GM12878 (cell line): ENCODE results near the gene ARID4B. TPM values are rescaled to one million over a fixed set of nuclear protein-coding genes. Genes with fewer than 3 reads are reported as not detected.
A peak's percentile ranks its signal among the peaks of the same experiment; 100 is the strongest.

ENCODE experiments used
- BACH1 ChIP-seq: fragments of 450-650 bp; IDR thresholded peaks from 2 replicates; pipeline ENCODE4 v1.6.1; 2017; ENCODE audit warnings: mild to moderate bottlenecking, borderline replicate concordance
- CBX5 ChIP-seq: sonication (generic); IDR thresholded peaks from 2 replicates; pipeline ENCODE4 v1.6.1; 2016; ENCODE audit warnings: low read depth, moderate library complexity, mild to moderate bottlenecking, inconsistent platforms
- EED ChIP-seq: sonication (generic); IDR thresholded peaks from 2 replicates; pipeline ENCODE4 v1.6.1; 2016; ENCODE audit warnings: antibody characterized with exemption, low read depth
- EGR1 ChIP-seq, 2 experiments: IDR thresholded peaks; 1 replicate in 1 of 2; 2 replicates in 1 of 2; pipeline ENCODE4 v1.6.1; 2011 to 2012; ENCODE audit warnings: low read depth in 2 of 2, low read length in 2 of 2, borderline replicate concordance in 1 of 2, mild to moderate bottlenecking in 1 of 2, moderate library complexity in 1 of 2
- FOXM1 ChIP-seq: IDR thresholded peaks from 2 replicates; pipeline ENCODE4 v1.6.1; 2012; ENCODE audit warnings: low read depth, mild to moderate bottlenecking, inconsistent platforms, low read length, moderate library complexity
- GABPA ChIP-seq: IDR thresholded peaks from 2 replicates; pipeline ENCODE4 v1.6.1; 2014; ENCODE audit warnings: antibody characterized with exemption, low read depth, mild to moderate bottlenecking, inconsistent platforms
- HCFC1 ChIP-seq: fragments of 150-350 bp; IDR thresholded peaks from 2 replicates; pipeline ENCODE4 v1.6.1; 2014; ENCODE audit warnings: low read length
- HDAC6 ChIP-seq: fragments of 200-600 bp; sonication (generic); IDR thresholded peaks from one replicate; pipeline ENCODE4 v1.8.0; 2017; ENCODE audit warnings: antibody characterized with exemption; ENCODE audit not compliant: unreplicated experiment
- IKZF1 ChIP-seq: fragments of 450-650 bp; conservative IDR thresholded peaks from 2 replicates; pipeline ENCODE4 v1.6.1; 2017; ENCODE audit warnings: antibody characterized with exemption, mild to moderate bottlenecking
- MAX ChIP-seq: IDR thresholded peaks from 2 replicates; pipeline ENCODE4 v1.6.1; 2012; ENCODE audit warnings: low read depth, low read length, improper control_type of control experiment
- PML ChIP-seq: IDR thresholded peaks from 2 replicates; pipeline ENCODE4 v1.6.1; 2012; ENCODE audit warnings: low read length, inconsistent platforms
- POLR2AphosphoS2 ChIP-seq: IDR thresholded peaks from 2 replicates; pipeline ENCODE4 v1.6.1; 2011; ENCODE audit warnings: low read depth, mild to moderate bottlenecking, low read length, improper control_type of control experiment, moderate library complexity
- RBBP5 ChIP-seq: fragments of 200-600 bp; sonication (generic); conservative IDR thresholded peaks from 2 replicates; pipeline ENCODE4 v1.6.1; 2016
- RCOR1 ChIP-seq: conservative IDR thresholded peaks from 2 replicates; pipeline ENCODE4 v1.6.1; 2012; ENCODE audit warnings: low read depth, low read length, improper control_type of control experiment
- RELA ChIP-seq: fragments of 450-650 bp; IDR thresholded peaks from 2 replicates; pipeline ENCODE4 v1.8.0; 2014; ENCODE audit warnings: borderline replicate concordance; ENCODE audit not compliant: partially characterized antibody
- RUNX3 ChIP-seq: IDR thresholded peaks from 2 replicates; pipeline ENCODE4 v1.6.1; 2012; ENCODE audit warnings: low read length, inconsistent platforms
- SREBF2 ChIP-seq: IDR thresholded peaks from 2 replicates; pipeline ENCODE4 v1.6.1; 2012; ENCODE audit warnings: mild to moderate bottlenecking, low read length
- TCF12 ChIP-seq: IDR thresholded peaks from 2 replicates; pipeline ENCODE4 v1.6.1; 2011; ENCODE audit warnings: low read depth, mild to moderate bottlenecking, low read length
- YY1 ChIP-seq: IDR thresholded peaks from 2 replicates; pipeline ENCODE4 v1.6.1; 2011; ENCODE audit warnings: low read depth, mild to moderate bottlenecking, low read length
- ZBED1 ChIP-seq: IDR thresholded peaks from 2 replicates; pipeline ENCODE4 v1.6.1; 2016; ENCODE audit warnings: borderline replicate concordance
- polyA plus RNA-seq, 11 experiments: library from polyadenylated mRNA; depleted of rRNA in 4 of 11; unstranded in 6 of 11; stranded (reverse) in 5 of 11; fragments of >200 nt; fragmentation: Nextera tagmentation in 4 of 11; fragmentation: Illumina TruSeq in 1 of 11; extraction: Ambion mirVana in 4 of 11; extraction: Trizol in 1 of 11; gene quantifications; 1 replicate in 1 of 11; 2 replicates in 10 of 11; pipeline versions ENCODE4 v1.2.1 to v1.2.3, GENCODE V29; 2011 to 2016; ENCODE audit warnings: inconsistent platforms in 2 of 11, missing spikeins in 2 of 11, low read depth in 1 of 11
- total RNA-seq, 4 experiments: library from RNA; depleted of rRNA in 3 of 4; stranded (reverse); fragments of >200 nt in 3 of 4; fragmentation: Illumina TruSeq in 1 of 4; extraction: Trizol in 1 of 4; gene quantifications; 2 replicates each; pipeline versions ENCODE4 v1.2.1 to v1.2.3, GENCODE V29; 2013 to 2021
- TF ChIP-seq, protein P1 (sequence below): fragments of 450-650 bp; IDR thresholded peaks from 2 replicates; pipeline ENCODE4 v1.6.1; 2014; ENCODE audit warnings: mild to moderate bottlenecking
- TF ChIP-seq, protein P2 (sequence below): fragments of 450-650 bp; IDR thresholded peaks from 2 replicates; pipeline ENCODE4 v1.6.1; 2016; ENCODE audit warnings: mild to moderate bottlenecking
- TF ChIP-seq, protein P3 (sequence below): fragments of 450-650 bp; IDR thresholded peaks from 2 replicates; pipeline ENCODE4 v1.6.1; 2017; ENCODE audit warnings: mild to moderate bottlenecking, low read depth, inconsistent platforms; ENCODE audit not compliant: poor library complexity, severe bottlenecking
- TF ChIP-seq, protein P4 (sequence below): fragments of 450-650 bp; IDR thresholded peaks from 2 replicates; pipeline ENCODE4 v1.6.1; 2018; ENCODE audit warnings: borderline replicate concordance, mild to moderate bottlenecking; ENCODE audit not compliant: partially characterized antibody

ARID4B gene
- total and polyA plus RNA-seq, 10 of the 15 experiments (the other 5 are each of a cell fraction or from before 2014, with no cell fraction given): 13.6 to 39.1 (median 28.0) TPM

- TF ChIP-seq, protein P1, sequence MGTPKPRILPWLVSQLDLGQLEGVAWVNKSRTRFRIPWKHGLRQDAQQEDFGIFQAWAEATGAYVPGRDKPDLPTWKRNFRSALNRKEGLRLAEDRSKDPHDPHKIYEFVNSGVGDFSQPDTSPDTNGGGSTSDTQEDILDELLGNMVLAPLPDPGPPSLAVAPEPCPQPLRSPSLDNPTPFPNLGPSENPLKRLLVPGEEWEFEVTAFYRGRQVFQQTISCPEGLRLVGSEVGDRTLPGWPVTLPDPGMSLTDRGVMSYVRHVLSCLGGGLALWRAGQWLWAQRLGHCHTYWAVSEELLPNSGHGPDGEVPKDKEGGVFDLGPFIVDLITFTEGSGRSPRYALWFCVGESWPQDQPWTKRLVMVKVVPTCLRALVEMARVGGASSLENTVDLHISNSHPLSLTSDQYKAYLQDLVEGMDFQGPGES: no peak
- TF ChIP-seq FOXM1 (peak; percentile 52; the same call in 1 of the 2 replicates), ZBED1 (no peak; the same call in 1 of the 2 replicates), RCOR1 (0 out of 2 replicates have a peak, but pooled peaks have one; percentile 68), RBBP5 (0 out of 2 replicates have a peak, but pooled peaks have one; percentile 44), BACH1 (0 out of 2 replicates have a peak, but pooled peaks have one; percentile 9), CBX5 (0 out of 2 replicates have a peak, but pooled peaks have one; percentile 47), PML (peak; percentile 97), RUNX3 (peak; percentile 89), GABPA (peak; percentile 85), POLR2AphosphoS2 (peak; percentile 94), MAX (peak; percentile 83), EGR1 (IDR thresholded peaks at IDR 0.05; ENCODE audit: borderline replicate concordance in 1 of 2, low read depth in 2 of 2, low read length in 2 of 2) (peak in 1 of 2 experiments; percentile 38; a peak in 1 of 3 replicates), SREBF2 (no peak), EED (peak; percentile 46; the same call in 1 of the 2 replicates), YY1 (peak; percentile 80), HDAC6 (peak; percentile 74), IKZF1 (peak; percentile 74), HCFC1 (peak; percentile 48), TCF12 (peak; percentile 82), RELA (peak; percentile 12)
- TF ChIP-seq, protein P2, sequence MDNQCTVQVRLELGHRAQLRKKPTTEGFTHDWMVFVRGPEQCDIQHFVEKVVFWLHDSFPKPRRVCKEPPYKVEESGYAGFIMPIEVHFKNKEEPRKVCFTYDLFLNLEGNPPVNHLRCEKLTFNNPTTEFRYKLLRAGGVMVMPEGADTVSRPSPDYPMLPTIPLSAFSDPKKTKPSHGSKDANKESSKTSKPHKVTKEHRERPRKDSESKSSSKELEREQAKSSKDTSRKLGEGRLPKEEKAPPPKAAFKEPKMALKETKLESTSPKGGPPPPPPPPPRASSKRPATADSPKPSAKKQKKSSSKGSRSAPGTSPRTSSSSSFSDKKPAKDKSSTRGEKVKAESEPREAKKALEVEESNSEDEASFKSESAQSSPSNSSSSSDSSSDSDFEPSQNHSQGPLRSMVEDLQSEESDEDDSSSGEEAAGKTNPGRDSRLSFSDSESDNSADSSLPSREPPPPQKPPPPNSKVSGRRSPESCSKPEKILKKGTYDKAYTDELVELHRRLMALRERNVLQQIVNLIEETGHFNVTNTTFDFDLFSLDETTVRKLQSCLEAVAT: peak; percentile 71
- TF ChIP-seq, protein P3, sequence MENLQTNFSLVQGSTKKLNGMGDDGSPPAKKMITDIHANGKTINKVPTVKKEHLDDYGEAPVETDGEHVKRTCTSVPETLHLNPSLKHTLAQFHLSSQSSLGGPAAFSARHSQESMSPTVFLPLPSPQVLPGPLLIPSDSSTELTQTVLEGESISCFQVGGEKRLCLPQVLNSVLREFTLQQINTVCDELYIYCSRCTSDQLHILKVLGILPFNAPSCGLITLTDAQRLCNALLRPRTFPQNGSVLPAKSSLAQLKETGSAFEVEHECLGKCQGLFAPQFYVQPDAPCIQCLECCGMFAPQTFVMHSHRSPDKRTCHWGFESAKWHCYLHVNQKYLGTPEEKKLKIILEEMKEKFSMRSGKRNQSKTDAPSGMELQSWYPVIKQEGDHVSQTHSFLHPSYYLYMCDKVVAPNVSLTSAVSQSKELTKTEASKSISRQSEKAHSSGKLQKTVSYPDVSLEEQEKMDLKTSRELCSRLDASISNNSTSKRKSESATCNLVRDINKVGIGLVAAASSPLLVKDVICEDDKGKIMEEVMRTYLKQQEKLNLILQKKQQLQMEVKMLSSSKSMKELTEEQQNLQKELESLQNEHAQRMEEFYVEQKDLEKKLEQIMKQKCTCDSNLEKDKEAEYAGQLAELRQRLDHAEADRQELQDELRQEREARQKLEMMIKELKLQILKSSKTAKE: no peak
- TF ChIP-seq, protein P4, sequence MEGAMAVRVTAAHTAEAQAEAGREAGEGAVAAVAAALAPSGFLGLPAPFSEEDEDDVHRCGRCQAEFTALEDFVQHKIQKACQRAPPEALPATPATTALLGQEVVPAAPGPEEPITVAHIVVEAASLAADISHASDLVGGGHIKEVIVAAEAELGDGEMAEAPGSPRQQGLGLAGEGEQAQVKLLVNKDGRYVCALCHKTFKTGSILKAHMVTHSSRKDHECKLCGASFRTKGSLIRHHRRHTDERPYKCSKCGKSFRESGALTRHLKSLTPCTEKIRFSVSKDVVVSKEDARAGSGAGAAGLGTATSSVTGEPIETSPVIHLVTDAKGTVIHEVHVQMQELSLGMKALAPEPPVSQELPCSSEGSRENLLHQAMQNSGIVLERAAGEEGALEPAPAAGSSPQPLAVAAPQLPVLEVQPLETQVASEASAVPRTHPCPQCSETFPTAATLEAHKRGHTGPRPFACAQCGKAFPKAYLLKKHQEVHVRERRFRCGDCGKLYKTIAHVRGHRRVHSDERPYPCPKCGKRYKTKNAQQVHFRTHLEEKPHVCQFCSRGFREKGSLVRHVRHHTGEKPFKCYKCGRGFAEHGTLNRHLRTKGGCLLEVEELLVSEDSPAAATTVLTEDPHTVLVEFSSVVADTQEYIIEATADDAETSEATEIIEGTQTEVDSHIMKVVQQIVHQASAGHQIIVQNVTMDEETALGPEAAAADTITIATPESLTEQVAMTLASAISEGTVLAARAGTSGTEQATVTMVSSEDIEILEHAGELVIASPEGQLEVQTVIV: peak; percentile 96
These were observed 166.9 kb downstream of the ARID4B start, which contains the start of gene RBM34 (continued) for GRCh38 chr1:235160957-235161684.
